Activated CD8-positive, alpha-beta memory T cell treated with anti-CD3 and anti-CD28 coated beads, Interleukin-2, amount 50 U/mL, for 1 hour (primary cell): ENCODE results near the gene CDR2L.
"Not testable (repeated sequence)": the region's sequence is repeated elsewhere in the genome, so short reads cannot be mapped to it uniquely, and the experiment has no call there.

Experiments
- DNase-seq: peaks from one replicate; pipeline ENCODE4 v3.0.0-alpha.2; 2020; ENCODE audit errors: extremely low read depth

CDR2L gene

DNA sequence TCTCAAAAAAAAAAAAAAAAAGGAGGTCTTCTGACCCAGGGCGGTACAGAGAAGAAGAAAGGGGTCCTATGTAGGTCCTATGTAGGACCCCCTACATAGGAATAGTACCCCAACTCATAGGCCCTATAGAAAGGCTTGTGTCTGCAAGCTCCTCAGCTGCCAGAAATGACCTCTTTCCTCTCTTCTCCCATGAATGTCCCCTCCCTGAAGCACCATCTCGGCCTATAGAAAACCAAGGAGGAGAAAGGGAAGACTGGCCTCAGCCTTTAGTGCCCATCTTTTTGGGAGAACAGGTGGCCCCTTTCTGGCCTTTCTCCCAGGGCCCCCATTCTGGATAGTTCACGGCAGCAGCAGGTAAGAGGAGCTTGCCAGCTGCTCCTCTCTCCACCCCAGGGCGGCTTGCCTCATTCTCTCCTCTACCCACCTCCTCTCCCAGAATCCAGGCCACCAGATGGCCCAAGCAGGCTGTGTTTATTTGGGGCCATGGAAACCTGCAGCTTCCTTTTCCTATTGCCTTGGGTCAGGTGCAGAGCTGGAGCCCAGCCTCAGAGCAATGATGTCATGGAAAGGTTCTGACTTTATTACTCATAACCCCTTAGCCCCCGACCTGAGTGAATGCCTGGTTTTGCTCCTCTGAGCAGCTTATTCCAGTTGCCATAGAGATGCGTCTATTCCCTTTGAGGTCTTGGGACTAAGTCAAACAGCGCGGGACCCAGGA is 23.4 kb downstream of the CDR2L start:
- no peak for DNase-seq

DNA sequence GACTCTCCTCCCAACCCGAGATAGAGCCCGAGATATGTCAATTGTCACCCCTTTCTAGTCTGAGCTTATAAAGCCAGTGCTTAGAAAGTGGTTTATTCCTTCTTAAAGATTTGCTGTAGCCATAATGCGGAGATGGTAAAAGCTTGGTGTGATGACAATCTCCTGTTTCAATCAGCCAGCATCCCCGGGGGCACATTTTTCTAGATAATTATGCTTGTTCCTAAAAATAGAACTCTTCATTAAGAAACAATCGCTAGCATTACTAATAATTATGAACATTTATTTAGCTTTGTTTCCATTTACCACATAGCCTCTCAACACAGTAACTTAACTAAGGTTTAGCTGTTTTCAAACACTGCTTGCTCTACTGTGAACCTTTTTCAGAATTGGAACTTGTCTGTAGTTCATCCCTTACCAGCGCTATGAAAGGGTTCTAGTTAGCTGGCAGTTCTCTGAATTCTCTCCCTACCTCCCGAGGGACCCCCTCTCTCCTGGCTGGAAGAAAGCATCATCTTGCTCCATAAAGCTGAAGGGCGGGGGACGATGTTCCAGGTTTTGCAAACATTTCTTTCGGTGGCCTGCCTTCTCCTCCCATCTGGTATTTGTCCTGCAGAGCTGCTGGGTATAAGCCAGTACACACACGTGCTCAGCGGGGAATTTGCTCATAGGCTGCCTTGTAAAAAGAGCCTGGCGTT is 24.1 kb downstream of the CDR2L start:
- DNase-seq: no peak

DNA sequence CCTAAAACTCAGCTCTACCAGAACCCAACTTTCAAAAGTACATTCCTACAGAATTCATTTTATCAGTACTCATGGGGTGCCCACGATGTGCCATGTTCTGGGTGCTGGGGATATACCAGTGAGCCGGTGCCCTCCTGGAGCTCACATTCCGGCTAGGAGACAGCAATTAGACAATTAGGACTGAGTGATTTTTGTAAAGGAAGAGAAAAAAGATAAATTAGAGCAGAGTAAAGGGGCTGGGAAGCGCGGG is 24.6 kb downstream of the CDR2L start:
- DNase-seq: no peak

DNA sequence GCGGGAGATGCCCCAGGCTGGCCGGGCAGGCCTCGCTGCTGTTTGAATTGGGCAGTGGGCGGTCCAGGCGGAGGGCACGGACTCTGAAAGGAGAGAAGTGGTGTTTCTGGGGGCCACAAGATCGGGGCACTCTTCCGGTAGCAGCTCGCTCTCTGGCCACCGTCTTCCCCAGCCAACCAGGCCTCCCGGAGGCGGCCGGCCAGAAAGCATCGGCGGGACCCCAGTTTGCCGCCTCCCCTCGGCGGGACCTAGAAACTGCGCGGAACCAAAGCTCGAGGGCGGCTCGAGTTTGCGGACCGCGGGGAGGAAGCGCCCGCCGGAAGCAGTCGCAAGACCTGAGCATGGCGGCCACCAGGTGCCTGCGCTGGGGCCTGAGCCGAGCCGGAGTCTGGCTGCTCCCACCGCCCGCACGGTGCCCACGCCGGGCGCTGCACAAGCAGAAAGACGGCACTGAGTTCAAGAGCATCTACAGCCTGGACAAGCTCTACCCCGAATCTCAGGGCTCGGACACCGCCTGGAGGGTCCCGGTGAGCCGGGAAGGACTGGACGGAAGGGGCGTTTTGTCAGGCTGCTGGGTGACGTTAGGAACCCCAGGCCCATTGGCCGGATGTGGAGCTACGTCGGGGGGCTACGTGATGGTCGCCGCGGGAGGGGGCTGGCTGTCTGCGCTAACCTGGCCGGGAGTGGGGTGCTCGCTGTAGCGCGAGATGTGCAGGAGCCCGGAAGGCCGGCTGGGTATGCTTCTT is 25.1 kb downstream of the CDR2L start, which contains the start of gene MRPL58:
Gene MRPL58 (plus strand): TSS at position 325 of the 746 bp plus-strand sequence. CDS start 17 bp downstream, at position 342.
- DNase-seq: peak; percentile 54

DNA sequence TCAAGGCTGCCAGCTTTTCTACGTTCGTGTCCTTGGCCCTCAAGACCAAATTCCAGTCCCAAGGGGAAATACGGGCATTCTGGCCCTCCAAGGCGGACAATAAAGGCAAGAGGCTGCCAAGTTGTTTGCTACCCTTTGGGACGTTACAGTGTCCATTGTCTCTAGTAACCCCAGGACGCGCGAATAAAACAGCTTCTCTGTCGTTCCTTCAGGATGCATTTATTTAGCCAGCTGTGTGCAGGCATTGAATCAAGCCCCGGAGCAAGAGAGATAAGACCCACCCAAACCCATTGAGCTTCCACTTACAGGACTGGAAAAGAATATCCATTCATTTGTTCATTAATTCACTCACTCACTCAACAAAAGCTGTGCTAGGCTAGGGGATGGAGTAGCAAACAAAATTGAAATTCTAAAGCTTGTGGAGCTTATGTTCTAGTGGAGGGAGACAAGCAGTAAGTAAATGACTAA is 25.7 kb downstream of the CDR2L start:
- DNase-seq: no peak

DNA sequence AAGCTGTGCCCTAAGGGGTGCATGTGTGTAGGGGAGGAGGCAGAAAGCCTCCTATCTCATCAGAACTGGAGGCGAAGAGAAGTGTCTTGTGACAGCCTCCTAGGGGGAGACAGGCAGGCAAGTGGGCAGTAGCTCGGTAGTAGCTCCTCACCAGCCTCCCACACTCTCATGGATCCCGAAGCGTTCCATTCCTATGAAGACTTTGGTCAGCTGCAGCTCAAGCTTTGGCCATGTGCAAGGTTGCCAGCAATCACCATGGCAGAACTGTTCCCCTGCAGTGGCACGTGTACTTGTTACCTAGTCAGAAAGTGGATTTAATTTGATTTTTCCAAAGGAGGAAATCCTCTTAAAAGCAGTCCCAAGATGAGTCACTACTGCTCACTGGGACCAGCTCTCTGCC is 31.7 kb downstream of the CDR2L start:
- DNase-seq: no peak

DNA sequence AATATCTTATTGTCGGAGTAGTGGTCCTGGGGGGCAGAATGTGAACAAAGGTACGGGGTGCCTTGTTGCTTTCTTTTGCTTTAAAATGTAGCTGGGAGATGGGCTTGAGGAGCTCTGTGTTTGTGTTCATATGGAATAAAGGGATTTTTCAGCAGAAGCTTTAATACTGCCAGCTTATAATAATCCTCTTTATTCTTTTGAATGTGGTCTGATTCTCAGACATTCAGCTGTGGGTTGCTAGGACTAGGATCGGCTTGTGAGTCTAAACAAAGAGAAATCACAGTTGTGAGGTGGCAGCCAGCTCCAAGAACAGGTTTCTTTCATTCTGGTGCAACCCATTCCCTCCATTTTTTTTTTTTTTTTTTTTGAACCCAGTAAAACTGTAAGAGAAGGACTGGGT is 32.3 kb downstream of the CDR2L start:
- DNase-seq: no peak

DNA sequence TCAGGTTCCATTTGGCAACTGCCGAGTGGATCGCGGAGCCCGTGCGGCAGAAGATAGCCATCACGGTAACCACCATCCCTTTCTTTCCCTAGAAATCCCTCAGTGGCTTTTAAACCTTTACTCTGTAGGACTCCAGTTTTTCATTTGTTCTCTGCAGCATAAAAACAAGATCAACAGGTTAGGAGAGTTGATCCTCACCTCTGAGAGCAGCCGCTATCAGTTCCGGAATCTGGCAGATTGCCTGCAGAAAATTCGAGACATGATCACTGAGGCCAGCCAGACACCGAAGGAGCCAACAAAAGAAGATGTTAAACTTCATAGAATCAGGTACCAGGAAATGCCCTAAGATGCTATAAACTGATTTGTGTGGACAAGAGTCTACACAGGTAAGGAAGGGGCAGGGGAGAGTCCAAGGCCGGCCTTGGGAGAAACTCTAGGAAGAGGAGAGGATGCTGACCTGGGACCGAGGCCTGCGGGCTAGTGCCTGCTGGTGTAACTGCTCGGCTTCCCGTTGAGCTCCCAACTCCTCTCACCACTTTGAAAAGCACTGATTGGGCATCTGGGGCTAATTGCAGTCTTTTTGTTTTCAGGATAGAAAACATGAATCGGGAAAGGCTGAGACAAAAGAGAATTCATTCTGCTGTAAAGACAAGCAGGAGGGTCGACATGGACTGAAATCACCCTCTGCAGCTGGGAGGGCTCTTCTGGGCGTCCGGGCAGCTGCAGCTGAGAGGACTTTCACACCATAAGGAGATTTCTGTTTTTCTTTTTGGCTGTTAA is 33.1 kb downstream of the CDR2L start:
- no peak for DNase-seq

DNA sequence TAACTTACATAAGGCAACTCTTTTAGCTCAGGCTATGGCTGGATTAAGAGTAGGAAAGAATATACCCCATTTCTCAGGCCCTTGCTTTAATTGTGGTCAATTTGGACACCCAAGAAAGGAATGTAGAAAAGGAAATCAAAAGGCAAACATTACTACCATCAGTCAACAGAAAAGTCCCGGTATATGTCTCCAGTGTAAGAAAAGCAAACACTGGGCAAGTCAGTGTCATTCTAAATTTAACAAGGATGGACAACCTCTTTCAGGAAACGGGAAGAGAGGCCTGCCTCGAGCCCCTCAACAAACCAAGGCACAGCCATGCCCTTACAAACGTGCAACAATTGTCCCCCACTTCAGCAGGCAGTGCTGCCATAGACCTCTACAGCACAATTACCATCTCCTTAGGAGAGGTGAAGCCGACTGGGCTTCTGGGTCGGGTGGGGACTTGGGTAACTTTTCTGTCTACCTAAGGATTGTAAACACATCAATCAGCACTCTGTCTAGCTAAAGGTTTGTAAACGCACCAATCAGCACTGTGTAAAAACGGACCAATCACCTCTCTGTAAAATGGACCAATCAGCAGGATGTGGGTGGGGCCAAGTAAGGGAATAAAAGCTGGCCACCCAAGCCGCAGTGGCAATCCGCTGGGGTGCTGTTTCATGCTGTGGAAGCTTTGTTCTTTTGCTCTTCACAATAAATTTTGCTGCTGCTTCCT is 37.4 kb downstream of the CDR2L start:
- DNase-seq: no peak

DNA sequence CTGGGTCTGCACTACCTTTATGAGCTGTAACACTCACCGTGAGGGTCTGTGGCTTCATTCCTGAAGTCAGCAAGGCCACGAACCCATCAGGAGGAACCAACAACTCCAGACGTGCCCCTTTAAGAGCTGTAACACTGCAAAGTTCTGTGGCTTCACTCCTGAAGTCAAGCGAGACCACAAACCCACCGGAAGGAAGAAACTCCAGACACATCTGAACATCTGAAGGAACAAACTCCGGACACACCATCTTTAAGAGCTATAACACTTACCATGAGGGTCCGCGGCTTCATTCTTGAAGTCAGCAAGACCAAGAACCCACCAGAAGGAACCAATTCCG is 37.9 kb downstream of the CDR2L start:
- not testable (repeated sequence) for DNase-seq

DNA sequence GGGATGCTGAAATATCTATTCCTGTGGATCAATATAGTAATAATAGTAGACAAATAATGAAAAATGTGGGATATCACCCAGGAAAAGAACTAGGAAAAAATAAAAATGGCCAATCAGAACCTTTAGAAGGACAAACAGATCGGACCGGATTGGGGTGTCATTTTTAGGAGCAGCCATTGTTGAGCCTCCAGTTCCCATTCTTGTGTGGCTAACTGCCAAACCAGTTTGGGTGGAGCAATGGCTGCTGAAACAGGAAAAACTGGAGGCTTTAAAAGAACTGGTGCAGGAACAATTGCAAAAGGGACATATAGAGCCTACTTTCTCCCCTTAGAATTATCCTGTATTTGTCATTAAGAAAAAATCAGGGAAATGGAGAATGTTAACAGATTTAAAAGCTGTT is 39.2 kb downstream of the CDR2L start:
- not testable (repeated sequence) for DNase-seq

DNA sequence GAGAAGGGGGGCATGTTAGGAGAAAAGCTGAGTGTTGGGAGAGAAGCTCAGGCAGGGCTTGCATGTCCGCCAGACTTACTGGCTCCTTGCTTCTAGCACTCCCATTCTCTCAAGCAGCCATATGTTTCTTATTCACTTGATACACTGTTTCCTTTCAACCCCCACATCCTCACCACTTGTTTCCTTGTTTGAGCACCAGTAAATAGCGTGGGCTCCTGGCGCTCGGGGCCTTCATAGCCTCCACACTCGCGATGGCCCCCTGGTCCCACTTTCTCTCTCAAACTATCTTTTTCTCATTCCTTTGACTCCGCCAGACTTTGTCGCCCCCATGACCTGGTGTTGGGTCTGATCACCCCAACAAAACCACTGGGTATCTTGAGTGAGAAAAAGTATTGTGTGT is 42.7 kb downstream of the CDR2L start:
- no peak for DNase-seq

DNA sequence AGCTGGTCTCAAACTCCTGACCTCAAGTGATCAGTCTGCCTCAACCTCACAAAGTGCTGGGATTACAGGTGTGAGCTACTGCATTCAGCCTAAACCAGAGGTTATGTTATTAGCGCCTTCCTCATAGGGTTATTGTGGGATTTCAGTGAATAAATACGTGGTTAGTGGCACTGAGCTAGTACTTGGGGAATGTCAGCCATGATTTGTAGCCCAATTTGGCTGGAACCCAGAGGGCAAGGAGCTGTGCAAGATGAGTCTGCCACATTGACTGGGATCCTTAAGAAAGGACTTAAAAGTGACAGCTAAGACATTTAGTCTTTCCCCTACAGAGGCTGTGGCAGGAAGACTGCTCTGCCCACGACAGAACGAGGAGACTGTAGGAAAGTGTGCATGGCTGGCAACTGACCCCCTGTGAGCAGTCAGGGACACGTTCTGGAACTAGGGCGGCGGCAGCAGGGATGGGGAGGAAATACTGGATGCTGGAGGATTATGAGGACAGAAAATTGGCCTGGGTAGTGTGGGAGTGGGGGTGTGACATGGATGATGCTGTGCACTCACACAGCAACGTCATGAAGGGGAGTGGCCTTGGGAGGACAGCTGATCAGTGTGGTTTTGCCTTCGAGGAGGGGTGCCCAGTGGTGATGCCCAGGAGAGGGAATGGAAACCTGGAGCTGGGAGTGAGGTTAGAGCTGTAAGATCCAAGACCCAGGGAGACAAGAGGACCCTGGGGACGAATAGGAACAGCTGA is 44.7 kb downstream of the CDR2L start:
- DNase-seq: no peak

DNA sequence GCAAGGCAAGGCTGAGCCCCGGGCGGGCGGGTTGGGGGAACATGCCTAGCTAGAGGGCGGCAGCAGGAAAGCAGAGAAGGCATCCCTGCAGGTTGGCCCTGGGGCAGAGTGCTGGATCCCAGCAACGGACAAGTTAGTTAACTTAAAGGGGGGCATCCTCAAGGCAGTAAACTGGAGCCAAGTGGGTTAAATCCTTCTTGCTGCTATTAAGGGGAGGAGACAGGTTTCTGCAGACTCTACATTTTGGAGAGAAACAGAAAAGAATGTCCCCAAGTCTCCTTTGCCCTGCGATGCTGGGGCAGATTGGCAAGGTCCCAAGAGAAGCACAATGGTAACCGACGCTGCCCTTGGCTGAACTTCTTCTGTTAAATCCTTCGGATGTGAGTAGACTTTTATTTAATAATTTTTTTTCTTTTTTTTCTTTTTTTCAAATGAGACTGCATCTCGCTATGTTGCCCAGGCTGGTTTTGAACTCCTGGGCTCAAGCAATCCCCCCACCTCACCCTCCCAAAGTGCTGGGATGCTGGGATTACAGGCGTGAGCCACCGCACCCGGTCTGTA is 45.4 kb downstream of the CDR2L start:
- DNase-seq: no peak

DNA sequence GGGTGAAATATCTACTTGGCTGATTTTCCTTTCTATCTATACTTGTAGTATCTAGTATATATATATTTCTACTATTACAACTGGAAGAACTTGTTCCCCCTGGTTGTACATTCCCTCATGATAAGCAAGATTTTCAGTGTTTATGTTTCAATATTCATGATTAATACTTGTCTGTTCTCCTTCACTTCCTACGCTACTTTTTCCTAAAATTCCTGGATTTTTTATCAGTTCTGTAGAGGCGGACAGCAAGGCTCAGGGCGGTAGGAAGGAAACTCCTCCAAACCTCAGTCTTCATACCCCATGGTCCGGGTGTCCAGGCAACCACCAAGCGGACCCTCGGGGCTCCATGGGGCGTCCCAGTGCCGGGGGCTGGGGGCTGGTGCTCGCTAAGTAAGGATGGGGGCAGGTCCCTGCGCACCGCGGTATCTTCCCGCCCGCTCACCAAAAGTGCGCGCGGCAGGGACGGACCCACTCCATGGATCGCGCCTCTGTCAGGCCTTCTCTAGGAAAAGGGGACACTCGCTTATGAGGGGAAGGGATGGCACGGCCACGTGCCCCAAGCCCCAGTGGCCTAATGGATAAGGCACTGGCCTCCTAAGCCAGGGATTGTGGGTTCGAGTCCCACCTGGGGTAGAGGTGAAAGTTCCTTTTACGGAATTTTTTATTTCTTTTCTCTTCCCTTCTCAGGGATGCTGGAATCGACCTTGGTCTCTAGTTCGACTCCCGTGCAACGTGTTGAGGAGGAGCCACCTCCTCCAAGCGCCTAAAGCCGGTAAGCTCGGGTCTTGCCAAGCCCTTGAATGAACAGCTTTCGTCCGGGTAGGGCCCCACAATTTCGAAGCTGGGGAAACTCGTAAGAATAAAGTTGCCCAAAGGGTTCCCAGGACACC is 46.2 kb downstream of the CDR2L start:
- DNase-seq: peak; percentile 48

DNA sequence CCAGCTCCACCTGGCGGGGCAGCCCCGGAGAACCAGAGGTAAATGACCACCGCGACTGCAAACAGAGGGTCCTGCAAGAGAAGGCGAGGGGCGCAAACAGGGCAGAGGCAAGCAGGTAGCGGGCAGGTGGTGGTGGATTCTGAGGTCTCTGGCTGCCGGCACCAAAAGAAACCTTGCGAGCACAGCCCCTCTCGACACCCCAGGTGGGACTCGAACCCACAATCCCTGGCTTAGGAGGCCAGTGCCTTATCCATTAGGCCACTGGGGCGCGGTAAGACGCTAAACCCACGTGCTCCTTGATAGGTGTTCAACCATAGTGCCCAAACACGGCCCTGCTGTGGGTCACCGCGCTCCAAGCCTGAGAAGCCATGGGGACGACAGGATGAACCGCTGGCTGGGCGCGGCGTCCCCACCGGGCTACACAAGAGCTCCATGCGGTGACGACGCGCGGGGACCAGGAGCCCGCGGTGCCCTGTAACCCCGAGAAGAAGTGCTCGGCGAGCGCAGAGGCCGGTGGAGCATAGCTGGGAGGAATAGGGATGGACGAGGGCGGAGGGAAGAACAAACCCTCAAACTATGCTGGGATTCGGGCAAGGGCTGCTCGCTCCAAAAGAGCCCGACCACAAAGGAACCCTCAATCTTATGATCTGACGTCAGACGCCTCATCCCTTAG is 46.9 kb downstream of the CDR2L start:
- peak; percentile 49 for DNase-seq

DNA sequence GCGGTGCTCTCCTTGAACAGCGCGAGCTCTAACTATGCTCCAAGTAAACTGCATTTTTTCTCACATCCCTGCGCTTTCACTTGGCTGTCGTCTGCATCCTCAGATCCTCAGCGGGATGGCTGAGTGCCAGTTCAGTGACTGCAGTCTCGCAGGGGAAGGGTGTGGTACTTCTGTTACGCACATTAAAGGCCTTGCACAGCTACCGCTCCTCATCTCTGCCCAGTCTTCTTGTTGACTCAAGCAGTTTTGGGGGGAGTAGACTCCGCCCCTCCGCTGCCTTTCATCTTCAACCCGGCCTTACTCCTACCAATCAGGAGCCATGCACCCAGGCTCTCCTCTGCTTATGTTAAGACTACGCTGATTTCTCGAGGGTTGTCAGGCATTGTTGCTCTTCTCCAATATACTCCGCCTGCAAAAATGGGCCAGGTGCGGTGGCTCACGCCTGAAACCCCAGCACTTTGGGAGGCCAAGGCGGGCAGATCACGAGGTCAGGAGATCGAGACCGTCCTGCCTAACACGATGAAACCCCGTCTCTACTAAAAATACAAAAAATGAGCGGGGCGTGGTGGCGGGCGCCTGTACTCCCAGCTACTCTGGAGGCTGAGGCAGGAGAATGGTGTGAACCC is 49.3 kb downstream of the CDR2L start:
- peak; percentile 92 for DNase-seq

DNA sequence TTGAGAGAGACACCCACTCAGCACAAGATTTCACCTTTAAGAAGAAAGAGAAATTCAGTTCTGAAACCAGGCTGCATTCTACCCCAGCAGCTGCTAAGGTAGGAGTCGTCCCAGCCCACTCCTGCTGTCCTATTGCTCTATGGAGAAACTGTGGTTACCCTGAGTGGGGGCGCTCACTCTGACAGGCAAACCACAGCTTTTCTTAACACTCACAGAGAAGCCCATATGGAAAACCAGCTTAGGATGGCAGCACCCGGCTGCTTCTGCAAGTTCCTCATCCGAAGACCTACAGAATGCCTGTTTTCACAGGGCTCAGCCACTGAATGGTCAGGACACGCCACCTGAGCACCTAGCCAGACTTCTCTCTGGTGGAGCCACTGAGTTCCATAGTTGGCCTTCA is 51.8 kb downstream of the CDR2L start:
- no peak for DNase-seq
